SH-SY5Y (cell line): ENCODE measurements around the gene C4orf33.

Experiments used
- GATA2 ChIP-seq: IDR thresholded peaks from 2 replicates; pipeline ENCODE4 v1.6.1; 2011; ENCODE audit warnings: mild to moderate bottlenecking, low read depth, low read length
- GATA3 ChIP-seq: IDR thresholded peaks from 2 replicates; pipeline ENCODE4 v1.6.1; 2011; ENCODE audit warnings: low read depth, mild to moderate bottlenecking, low read length, moderate library complexity

C4orf33 gene

GRCh38 chr4:129109965-129110824, 14.2 kb downstream of the C4orf33 start:
- TF ChIP-seq GATA2, result no peak
- no peak for TF ChIP-seq GATA3

GRCh38 chr4:129110931-129111330, 15.0 kb downstream of the C4orf33 start:
- no peak for TF ChIP-seq GATA3
- TF ChIP-seq GATA2, result no peak

GRCh38 chr4:129111919-129112318, 16.0 kb downstream of the C4orf33 start:
- TF ChIP-seq GATA3 (no peak), GATA2 (no peak)

GRCh38 chr4:129113434-129113833, 17.5 kb downstream of the C4orf33 start:
- TF ChIP-seq GATA3 (no peak), GATA2 (no peak)

- TF ChIP-seq GATA3, result no peak
- no peak for TF ChIP-seq GATA2
These were observed 18.0 kb downstream of the C4orf33 start for GRCh38 chr4:129113919-129114318.

- TF ChIP-seq GATA2 (no peak), GATA3 (no peak)
These were observed 21.8 kb downstream of the C4orf33 start for GRCh38 chr4:129117705-129118104.

GRCh38 chr4:129129143-129129542, 33.2 kb downstream of the C4orf33 start:
- TF ChIP-seq GATA3 (no peak), GATA2 (no peak)

GRCh38 chr4:129131343-129131742, 35.4 kb downstream of the C4orf33 start:
- TF ChIP-seq GATA2 (no peak), GATA3 (no peak)

GRCh38 chr4:129136433-129136832, 40.5 kb downstream of the C4orf33 start:
- TF ChIP-seq GATA2 (no peak), GATA3 (no peak)

GRCh38 chr4:129138810-129139496, 43.0 kb downstream of the C4orf33 start:
- TF ChIP-seq GATA3, result no peak
- no peak for TF ChIP-seq GATA2

GRCh38 chr4:129140521-129140920, 44.6 kb downstream of the C4orf33 start:
- TF ChIP-seq GATA2, result no peak
- TF ChIP-seq GATA3, result no peak

GRCh38 chr4:129143359-129143758, 47.4 kb downstream of the C4orf33 start:
- TF ChIP-seq GATA2, result no peak
- TF ChIP-seq GATA3, result no peak

- TF ChIP-seq GATA3 (no peak), GATA2 (no peak)
These were observed 48.8 kb downstream of the C4orf33 start for GRCh38 chr4:129144755-129145206.

GRCh38 chr4:129145222-129145730, 49.3 kb downstream of the C4orf33 start:
- TF ChIP-seq GATA3, result no peak
- no peak for TF ChIP-seq GATA2
